GM18507 (cell line): Measurements from ENCODE around the gene ZNF615.
A peak's percentile ranks its signal among the peaks of the same experiment; 100 is the strongest.
"Not testable (repeated sequence)": the region's sequence is repeated elsewhere in the genome, so short reads cannot be mapped to it uniquely, and the experiment has no call there.

Experiments
- DNase-seq: peaks from one replicate; pipeline ENCODE4 v3.0.0; 2011; ENCODE audit warnings: low read depth; ENCODE audit not compliant: insufficient read length; ENCODE audit errors: extremely low spot score
- FAIRE-seq: peaks from 2 replicates; lab custom pipeline; 2011; peaks lifted over from hg19 to GRCh38; lab: Jason Lieb, UNC

Gene ZNF615

DNA sequence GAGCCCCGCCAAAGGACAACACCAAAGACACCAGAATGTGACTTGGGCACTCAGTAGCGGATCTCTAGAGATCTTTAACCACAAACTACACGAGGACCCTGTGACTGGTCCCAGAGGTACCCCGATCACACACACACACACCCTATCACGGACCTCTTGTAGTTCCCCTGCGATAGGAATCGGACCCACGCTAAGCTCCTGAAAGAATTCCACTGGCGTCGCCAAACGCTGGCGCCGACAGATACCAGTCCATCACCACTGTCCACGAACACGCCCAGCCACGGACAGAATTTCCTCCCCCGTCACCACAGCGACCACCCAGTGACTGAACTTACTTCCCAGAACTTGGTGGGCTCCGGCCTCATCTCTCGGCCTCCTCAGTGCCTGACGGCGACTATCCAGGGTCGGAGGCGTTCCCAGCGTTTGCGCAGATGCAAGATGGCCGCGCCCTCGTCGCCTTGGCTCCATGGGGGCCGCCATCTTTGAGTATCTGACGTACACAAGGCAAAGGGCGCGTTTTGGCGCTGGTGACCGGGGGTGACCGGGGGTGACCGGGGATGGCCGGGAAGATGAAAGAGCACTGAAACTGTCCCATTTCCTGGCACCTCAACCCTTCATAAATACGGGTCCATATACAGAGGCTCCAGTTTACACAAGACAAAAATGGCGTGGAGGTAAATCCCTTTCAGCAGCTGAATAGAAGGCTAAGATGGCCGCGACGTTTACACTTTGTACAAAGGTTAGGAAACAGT, at the start of gene ZNF615:
Gene ZNF615, minus strand, starts transcription at position 406 of the 752 bp plus-strand sequence. CDS start 4,500 bp downstream, outside the sequence.
- DNase-seq (peak; percentile 56), FAIRE-seq (peak; percentile 85)

DNA sequence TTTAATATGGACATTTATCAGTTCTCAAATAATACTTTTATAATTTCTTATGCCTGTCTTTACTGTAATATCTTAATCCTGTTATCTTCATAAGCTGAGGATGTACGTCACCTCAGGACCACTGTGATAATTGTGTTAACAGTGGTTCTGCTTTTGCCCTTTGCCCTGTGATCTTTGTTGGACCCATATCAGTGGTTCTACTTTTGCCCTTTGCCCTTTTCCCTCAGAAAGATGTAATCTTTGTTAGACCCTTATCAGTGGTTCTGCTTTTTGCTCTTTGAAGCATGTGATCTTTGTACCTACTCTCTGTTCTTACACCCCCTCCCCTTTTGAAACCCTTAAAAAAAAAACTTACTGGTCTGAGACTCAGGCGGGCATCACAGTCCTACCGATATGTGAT, 48.5 kb upstream of the ZNF615 start:
- FAIRE-seq, DNase-seq: not testable (repeated sequence)

GRCh38 chr19:52051736-52052135, 43.7 kb upstream of the ZNF615 start:
- FAIRE-seq, DNase-seq: not testable (repeated sequence)

GRCh38 chr19:52048555-52049501, 40.8 kb upstream of the ZNF615 start, which contains the start of gene ZNF432:
ZNF432 (minus strand) TSS chr19:52048838; CDS start chr19:52046868, 1,970 bp downstream.
- DNase-seq (peak; percentile 54), FAIRE-seq (peak; percentile 84)

DNA sequence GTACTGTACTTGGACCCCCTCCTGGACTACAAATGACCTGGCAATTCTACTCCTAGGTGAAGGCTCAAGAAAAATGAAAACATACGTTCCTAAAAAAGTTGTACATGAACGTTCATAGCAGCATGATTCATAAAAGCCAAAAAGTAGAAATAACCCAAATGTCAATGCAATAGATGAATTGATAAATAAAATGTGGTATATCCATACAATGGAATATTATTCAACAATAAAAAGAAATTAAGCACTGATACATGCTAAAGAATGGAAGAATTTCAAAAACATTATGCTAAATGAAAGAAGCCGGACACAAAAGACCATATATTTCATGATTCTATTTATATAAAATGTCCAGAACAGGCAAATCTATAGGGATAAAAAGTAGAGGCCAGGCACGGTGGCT, 31.2 kb upstream of the ZNF615 start:
- no peak for FAIRE-seq

DNA sequence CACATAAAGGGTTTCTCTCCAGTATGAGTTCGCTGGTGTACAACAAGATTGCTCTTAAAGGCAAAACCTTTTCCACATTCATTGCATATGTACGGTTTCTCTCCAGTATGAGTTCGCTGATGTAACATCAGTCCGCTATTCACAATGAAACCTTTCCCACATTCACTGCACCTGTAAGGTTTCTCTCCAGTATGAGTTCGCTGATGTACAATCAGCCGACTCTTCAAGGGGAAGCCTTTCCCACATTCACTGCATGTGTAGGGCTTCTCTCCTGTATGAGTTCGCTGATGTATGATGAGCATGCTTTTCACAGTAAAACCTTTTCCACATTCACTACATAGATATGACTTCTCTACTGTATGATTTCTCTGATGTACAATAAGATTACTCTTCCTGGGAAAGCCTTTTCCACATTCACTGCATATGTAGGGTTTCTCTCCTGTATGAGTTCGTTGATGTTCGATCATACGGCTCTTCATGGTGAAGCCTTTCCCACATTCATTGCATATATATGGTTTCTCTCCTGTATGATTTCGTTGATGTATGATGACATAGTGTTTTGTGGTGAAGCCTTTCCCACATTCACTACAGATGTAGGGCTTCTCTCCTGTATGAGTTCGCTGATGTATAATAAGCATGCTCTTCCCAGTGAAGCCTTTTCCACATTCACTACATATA, 26.2 kb upstream of the ZNF615 start:
- FAIRE-seq (no peak), DNase-seq (no peak)

More for the DNA sequence above, 31.2 kb upstream of the ZNF615 start:
- DNase-seq = no peak

GRCh38 chr19:52028780-52029123, 20.7 kb upstream of the ZNF615 start:
- DNase-seq (no peak), FAIRE-seq (no peak)

GRCh38 chr19:52028027-52028779, 20.2 kb upstream of the ZNF615 start, which contains the start of gene ZNF614:
ZNF614 (minus strand) TSS chr19:52028379; CDS start chr19:52025745, 2,634 bp downstream.
- FAIRE-seq (peak; percentile 74), DNase-seq (peak; percentile 69)

DNA sequence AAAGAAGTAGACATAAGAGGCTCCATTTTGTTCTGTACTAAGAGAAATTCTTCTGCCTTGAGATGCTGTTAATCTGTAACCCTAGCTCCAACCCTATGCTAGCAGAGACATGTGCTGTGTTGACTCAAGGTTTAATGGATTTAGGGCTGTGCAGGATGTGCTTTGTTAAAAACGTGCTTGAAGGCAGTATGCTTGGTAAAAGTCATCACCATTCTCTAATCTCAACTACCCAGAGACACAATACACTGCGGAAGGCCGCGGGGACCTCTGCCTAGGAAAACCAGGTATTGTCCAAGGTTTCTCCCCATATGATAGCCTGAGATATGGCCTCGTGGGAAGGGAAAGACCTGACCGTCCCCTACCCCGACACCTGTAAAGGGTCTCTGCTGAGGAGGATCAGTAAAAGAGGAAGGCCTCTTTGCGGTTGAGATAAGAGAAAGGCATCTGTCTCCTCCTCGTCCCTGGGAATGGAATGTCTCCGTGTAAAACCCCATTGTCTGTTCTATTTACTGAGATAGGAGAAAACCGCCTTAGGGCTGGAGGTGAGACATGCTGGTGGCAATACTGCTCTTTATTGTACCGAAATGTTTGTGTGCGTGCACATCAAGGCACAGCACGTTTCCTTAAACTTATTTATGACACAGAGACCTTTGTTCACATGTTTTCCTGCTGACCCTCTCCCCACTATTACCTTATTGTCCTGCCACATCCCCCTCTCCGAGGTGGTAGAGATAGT, 18.4 kb upstream of the ZNF615 start:
- FAIRE-seq, DNase-seq: not testable (repeated sequence)

- FAIRE-seq = not testable (repeated sequence)
Measured at GRCh38 chr19:52024478-52024877, 16.5 kb upstream of the ZNF615 start.

DNA sequence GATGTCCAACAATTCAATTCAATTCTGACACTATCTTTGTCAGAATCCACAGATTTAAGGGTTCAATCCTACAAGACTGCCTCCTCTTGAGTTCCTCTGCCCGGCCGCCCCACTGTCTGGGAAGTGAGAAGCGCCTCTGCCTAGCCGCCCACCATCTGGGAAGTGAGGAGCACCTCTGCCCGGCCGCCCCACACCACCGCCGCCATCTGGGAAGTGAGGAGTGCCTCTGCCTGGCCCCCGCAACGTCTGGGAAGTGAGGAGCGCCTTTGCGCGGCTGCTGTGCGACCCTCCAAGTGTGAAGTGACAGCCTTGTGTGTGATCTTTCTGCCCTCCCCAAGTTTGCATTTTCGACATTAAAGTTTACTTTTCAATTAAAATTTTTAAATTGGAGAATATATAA, 14.2 kb upstream of the ZNF615 start:
- FAIRE-seq = no peak
- no peak for DNase-seq

More at GRCh38 chr19:52024478-52024877, 16.5 kb upstream of the ZNF615 start:
- not testable (repeated sequence) for DNase-seq

GRCh38 chr19:52020506-52020905, 12.5 kb upstream of the ZNF615 start:
- DNase-seq (no peak), FAIRE-seq (no peak)

- DNase-seq = no peak
- no peak for FAIRE-seq
Measured at GRCh38 chr19:52010674-52011073, 2.7 kb upstream of the ZNF615 start.

- DNase-seq = no peak
- no peak for FAIRE-seq
Measured at GRCh38 chr19:52007451-52007805, 583 bp downstream of the ZNF615 start.

DNA sequence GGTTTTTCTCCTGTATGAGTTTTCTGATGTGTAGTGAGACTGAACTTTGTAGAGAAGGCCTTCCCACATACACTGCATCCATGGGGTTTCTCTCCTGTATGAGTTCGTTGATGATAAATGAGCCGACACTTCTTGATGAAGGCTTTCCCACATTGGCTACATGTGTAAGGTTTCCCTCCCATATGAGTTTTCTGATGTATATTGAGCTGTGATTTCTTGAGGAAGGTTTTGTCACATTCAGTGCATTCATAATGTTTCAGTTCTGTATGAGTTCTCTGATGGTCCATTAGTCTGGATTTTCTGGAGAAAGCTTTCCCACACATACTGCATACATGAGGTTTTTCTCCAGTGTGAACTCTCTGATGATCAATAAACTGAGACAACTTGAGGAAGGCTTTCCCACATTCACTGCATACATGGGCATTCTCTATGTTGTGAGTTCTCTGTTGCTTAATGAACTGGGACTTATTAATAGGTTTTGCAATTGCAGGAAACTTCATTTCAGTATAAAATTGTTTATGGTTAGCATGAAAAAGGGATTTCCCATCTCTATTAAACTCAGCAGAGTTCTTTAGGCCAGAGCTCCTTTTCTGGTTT, 13.9 kb downstream of the ZNF615 start:
- DNase-seq (no peak), FAIRE-seq (no peak)

GRCh38 chr19:51993422-51993821, 14.6 kb downstream of the ZNF615 start:
- FAIRE-seq (no peak), DNase-seq (no peak)

DNA sequence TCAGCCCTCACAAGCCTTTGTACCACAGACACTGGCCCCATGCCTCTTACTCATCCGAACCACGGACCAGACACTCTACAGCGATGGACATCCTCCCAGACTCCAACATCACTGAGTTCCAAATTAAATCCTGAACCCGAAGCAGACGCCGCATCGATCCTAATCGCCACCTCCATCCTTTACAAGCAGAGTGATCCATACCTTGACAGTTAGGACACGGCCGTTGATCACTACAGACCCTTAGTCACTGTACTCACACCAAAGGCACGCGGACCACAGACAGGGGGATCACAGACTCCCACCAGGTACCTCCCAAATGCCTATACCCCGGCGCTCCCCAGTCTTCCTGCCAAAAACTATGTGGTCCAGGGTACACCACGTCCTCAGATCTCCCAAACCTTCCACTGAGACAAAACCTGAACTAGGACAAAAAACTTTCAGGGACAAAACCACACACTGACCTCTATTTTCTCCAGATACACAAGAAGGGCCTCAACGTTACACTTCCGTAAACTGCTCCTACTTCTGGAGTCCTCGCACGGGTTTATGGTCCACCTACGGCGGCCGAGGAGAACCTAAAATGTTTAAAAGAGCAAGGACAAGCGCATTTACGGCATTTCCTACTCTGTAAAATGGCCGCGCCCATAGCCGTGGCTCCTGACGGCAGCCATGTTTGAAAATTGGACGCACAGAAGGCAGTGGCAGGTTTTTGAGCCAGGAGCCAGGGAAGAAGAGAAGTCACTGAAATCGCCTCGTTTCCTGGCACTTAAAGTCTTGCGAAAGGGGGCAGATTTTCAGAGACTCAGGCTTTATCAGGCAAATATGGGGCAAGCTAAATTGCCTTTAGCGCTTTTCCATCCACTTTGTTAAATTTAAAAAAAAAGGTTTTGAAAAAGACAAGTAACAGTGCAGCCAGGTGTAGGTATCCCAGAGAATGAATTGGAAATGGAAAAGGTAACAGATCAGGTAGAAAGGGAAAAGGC, 21.4 kb downstream of the ZNF615 start, which contains the start of gene ZNF350:
Gene ZNF350, minus strand, starts transcription at position 532 of the 983 bp plus-strand sequence. CDS start 12,480 bp downstream, outside the sequence.
- DNase-seq (peak; percentile 42), FAIRE-seq (peak; percentile 94)
